ENCODE measurements around the gene ADAM22.
"Not testable (repeated sequence)": the region's sequence is repeated elsewhere in the genome, so short reads cannot be mapped to it uniquely, and the experiment has no call there.

ADAM22 gene

GRCh38 chr7:87933953-87934698 lies at the start of gene ADAM22:
Gene ADAM22, plus strand, starts transcription at chr7:87934251. Its CDS starts 215 bp downstream, at chr7:87934466.
- DNase-seq, result peak; percentile 94 to 96

DNA sequence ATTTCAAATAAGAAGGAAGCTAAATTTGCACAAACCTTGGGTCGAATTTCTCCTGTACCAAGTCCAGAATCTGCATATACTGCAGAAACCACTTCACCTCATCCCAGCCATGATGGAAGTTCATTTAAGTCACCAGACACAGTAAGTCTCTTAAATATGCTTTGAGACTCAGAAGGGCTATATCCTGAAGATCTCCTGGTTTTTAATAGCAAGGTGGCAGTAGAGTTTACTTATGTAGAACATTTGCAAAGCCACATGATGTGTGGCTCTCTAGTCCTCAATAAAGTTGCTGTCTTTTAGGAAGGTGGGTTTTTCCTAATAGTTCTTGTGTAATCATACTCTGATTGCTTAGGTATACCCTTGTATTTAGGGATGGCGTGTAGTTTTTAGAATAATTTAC lies 49.0 kb upstream of the ADAM22 start:
- no peak for DNase-seq

DNA sequence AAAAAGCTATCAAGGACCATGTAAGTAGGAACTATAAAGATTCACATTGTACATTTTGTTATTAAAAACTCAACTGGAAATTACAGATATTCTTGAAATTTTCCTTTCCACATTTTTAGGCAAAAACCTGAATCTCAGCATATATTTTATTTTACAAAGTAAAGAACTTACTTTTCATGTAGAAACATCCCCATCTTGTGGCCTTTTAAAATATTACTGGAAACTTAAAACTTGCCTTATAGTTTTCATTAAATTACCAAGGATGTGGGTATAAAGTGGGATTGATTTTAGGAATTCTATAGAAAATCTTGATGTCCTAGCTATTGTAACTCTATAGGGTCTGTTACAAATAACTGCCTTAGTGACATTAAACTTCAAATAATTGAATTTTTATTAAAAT lies 47.2 kb upstream of the ADAM22 start:
- peak in 1 of 2 donors; percentile 24 for DNase-seq

DNA sequence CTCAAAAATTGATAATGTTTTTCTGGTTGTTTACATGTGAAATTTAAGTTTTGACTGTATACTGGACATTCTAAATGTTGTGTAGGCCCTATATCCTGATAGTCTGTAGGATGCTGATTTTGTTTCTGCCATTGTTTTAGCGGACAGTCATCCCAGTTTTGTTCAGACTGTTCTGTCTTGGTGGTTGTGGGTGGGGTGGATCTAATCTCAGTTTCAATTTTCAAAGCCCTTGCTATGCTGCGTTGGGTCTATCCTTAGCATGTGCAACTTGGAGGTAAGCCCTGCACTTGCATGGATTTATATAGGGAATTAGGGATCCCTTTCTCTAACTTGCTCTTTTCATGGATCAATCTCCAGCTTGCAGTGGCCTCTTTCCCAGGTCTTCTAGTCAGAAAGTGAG lies 38.7 kb upstream of the ADAM22 start:
- DNase-seq, result no peak

- no peak for DNase-seq
Observed at GRCh38 chr7:87899255-87899654, 34.8 kb upstream of the ADAM22 start.

DNA sequence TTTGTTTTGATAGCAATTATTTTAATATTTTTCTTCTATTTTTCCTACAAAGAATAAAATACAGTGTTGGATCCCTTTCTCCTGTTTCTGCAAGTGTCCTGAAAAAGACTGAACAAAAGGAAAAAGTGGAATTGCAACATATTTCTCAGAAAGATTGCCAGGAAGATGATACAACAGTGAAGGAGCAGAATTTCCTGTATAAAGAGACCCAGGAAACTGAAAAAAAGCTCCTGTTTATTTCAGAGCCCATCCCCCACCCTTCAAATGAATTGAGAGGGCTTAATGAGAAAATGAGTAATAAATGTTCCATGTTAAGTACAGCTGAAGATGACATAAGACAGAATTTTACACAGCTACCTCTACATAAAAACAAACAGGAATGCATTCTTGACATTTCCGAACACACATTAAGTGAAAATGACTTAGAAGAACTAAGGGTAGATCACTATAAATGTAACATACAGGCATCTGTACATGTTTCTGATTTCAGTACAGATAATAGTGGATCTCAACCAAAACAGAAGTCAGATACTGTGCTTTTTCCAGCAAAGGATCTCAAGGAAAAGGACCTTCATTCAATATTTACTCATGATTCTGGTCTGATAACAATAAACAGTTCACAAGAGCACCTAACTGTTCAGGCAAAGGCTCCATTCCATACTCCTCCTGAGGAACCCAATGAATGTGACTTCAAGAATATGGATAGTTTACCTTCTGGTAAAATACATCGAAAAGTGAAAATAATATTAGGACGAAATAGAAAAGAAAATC lies 26.7 kb upstream of the ADAM22 start:
- DNase-seq, result not testable (repeated sequence)

- not testable (repeated sequence) for DNase-seq
Observed at GRCh38 chr7:87908814-87909213, 25.2 kb upstream of the ADAM22 start.

DNA sequence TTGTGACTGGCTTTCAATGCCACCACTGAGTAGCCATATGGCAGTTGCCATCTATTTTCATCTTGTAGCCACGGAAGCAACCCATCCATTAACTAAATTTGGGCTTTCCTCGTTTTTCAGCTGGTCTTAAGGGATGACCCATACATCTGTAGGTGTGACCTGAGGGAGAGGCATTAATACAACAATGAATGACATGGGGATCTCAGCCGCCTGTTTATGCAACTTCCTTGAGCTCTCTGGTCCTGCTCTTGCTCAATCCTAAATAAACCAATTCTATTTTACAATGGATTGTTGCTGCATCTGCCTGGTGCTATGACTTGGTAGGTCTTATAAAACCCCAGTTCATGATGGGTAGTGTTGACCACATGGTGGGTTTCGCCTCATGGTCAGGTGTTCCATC lies 21.9 kb upstream of the ADAM22 start:
- no peak for DNase-seq

DNA sequence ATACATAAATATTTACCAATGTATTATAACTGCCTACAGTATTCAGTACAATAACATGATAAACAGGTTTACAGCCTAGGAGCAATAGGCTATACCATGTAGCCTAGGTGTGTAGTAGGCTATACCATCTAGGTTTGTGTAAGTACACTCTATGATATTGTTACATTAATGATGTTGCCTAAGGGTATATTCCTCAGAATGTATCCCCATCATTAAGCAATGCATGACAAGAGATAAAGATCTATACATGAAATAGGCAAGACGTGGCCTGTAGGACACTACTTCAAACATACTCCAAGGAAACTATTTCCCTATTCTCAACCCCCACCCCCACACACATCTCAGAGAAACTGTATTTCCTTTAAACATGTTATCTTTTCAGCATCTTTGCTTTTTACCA lies 15.3 kb upstream of the ADAM22 start:
- no peak for DNase-seq

DNA sequence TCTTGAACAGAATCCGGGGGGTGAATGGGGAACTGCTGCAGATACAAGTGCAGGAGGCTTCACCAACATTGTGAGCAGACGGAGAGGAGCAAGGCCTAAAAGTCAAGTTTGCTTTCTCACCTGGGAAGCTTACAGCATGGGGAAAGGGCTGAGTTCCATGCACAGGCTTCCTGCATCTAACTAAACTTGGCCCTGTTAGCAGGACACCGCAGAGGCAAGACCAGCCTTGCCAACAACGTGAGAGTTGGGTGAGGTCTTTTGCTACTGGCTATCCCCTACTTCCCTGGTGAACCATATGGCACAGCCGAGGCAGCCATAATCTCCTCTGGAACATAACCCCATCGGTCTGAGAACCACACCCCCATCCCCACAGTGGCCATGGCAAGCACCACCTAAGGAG lies 14.2 kb upstream of the ADAM22 start:
- DNase-seq, result no peak

DNA sequence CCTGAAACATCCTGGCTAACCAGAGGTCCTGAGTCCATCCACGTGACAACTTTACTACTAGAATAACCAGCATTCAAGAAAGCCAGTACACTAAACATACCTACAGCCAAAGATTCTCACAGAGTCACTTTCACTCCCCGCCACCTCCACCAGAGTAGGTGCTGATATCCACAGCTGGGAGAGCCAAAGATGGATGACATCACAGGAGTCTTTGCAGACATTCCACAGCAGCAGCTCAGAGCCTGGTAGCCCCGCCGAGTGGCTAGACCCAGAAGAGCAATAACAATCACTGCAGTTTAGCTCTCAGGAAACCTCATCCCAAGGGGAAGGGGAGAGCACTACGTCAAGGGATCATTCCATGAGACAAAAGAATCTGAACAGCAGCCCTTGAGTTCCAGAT lies 13.5 kb upstream of the ADAM22 start:
- DNase-seq, result no peak

- not testable (repeated sequence) for DNase-seq
Observed at GRCh38 chr7:87922759-87923395, 11.2 kb upstream of the ADAM22 start.

- DNase-seq, result no peak
Observed at GRCh38 chr7:87926581-87927461, 7.2 kb upstream of the ADAM22 start.

GRCh38 chr7:87933605-87933952 lies 472 bp upstream of the ADAM22 start:
- DNase-seq, result no peak

DNA sequence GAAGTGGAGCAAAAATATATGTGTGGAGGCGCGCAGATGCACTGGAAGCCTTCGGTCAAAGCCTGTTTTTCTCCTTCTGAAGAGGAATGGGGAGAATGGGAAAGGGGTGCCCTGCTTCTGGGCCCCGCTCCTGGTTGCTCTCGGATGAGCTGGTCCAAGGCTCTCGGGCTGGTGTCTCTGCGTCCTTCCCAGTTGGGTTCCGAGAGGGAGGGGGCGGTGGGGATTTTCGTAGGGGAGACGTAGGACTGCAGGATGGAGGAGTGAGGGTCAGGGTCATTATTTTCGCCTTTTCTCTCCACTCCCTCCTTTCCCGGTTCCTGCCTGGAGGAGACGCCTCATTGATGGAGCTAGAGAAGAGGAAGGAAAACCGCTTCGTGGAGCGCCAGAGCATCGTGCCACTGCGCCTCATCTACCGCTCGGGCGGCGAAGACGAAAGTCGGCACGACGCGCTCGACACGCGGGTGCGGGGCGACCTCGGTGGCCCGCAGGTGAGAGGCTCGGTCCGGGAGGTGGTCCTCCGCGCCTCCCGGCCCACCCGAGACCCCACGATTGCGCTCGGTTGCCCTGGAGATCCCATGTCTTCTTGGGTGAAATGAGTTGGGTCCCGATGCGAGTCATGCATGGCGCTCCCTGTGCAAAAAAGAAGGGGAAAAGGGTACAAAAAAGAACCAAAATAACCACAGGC lies 790 bp downstream of the ADAM22 start:
- DNase-seq, result peak; percentile 38 to 61

- no peak for DNase-seq
Observed at GRCh38 chr7:87935384-87935706, 1.3 kb downstream of the ADAM22 start.

DNA sequence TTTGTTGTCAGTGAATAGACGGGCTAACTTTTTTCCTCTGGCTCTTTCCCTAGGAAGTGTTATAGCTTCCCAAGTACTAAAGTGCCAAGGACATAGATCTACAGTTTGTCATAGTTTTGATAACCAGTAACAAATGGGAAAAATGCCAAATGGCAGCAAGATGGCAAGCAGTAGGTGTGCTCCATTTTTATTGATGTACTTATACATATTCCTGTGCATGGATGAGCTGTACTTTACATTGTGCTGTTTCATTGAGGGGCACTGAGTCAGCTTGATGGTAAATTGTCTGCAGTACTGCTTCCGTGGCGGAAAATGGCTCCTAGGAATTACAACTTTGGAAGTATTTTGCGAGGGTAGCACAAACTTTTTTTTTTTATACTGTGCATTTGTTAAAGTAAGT lies 7.1 kb downstream of the ADAM22 start:
- no peak for DNase-seq

DNA sequence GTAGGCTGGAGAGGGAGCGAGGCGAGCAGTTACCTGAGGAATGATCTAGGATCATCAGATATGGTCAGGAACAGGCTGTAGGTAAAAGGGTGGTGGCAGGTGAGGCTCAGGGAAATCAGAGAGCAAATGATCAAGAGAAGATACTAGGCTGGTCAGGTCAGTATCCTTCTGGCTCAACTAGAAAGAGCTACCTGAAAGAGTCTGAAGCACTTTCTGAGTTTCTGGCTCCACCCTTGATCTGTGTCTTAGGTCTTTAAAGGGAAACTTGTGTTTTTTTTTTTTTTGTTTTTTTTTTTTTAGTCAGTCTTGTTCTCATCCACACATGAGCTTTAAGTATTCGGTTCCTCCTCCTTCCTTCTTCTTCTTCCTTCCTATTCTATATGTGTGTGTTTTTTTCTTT lies 10.5 kb downstream of the ADAM22 start:
- no peak for DNase-seq

- not testable (repeated sequence) for DNase-seq
Observed at GRCh38 chr7:87945926-87946325, 11.9 kb downstream of the ADAM22 start.

DNA sequence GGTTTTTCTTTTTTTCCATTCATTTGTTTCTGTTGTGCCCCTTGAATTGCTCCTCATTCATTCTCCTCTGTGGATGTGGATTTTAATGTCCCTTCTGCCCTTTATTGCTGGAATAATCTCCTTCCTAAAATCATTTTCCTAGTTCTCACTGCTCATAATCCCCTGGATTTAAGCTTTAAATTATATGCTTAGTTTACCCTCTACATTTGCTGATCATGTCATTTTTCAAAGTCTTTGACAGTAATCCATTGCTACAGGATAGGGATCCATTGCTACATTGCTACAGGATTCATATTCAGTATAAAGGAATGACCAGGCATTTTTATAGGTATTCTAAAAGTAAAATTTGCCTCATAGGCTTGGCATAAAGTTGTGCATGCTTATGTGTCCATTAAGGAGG lies 14.3 kb downstream of the ADAM22 start:
- DNase-seq, result no peak

- DNase-seq, result no peak
Observed at GRCh38 chr7:87959336-87959735, 25.3 kb downstream of the ADAM22 start.

DNA sequence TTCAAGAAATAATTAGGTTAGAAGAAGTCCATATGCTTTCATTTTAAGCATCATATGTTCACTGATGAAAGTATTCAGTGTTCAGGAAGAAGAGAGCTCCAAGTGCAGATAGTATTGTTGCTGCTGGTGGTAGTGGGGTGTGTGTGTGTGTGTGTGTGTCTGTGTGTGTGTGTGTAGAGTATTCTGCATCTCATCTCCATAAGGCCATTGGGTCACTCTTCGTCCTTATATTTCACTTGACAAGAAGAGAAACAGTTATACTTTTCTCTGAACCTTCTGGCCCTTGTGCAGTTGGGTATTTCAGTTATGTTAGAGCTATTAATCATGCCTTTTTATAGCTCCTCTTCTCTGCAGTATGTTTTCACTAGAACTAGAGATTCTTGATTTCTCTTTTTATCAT lies 26.2 kb downstream of the ADAM22 start:
- DNase-seq, result no peak

All from hippocampal formation (tissue), 2 donors.